K562 (cell line): ENCODE measurements around the gene SLC4A2.

Experiments used
- KAT7 ChIP-seq: sonication (generic); formaldehyde crosslinking; IDR thresholded peaks from 2 replicates; pipeline ENCODE4 v1.8.0; 2022; ENCODE audit warnings: missing genetic modification reagents, mild to moderate bottlenecking, borderline replicate concordance
- PTBP1 ChIP-seq: fragments of 200-400 bp; formaldehyde crosslinking; IDR thresholded peaks from 2 replicates; pipeline ENCODE4 v1.6.1; 2017; ENCODE audit warnings: low read depth, low read length
- ZHX1 ChIP-seq: fragments of 150-350 bp; conservative IDR thresholded peaks from 2 replicates; pipeline ENCODE4 v1.6.1; 2014; ENCODE audit warnings: low read length
- ZNF444 ChIP-seq: fragments of 250-450 bp; sonication (Bioruptor Pico); IDR thresholded peaks from 2 replicates; pipeline ENCODE4 v1.4.0; 2020; ENCODE audit warnings: mild to moderate bottlenecking, moderate library complexity

GRCh38 chr7:151120896-151121295 lies 61.5 kb downstream of the SLC4A2 start:
- no peak for TF ChIP-seq PTBP1
- no peak for TF ChIP-seq ZNF444 (CRISPR knock-in tag)
- TF ChIP-seq KAT7 = no peak
- TF ChIP-seq ZHX1 = no peak
